PC-9 (cell line): ENCODE measurements around the gene ABCF3. TPM values are rescaled to one million over a fixed set of nuclear protein-coding genes. Genes with fewer than 3 reads are reported as not detected.

Experiments
- BruUV-seq: library from RNA; stranded (reverse); fragments of 400-500 nt; replicated peaks from 2 replicates; lab custom pipeline; 2021; lab: Mats Ljungman, UMichigan
- CTCF ChIA-PET: fragments of 300-600 bp; sonication (Branson Sonifier 250); formaldehyde crosslinking; loops from one replicate; lab custom pipeline; 2022; ENCODE audit warnings: antibody characterized with exemption; lab: Charles Lee
- POLR2A ChIA-PET: fragments of 300-600 bp; sonication (Branson Sonifier 250); formaldehyde crosslinking; loops from one replicate; lab custom pipeline; 2022; ENCODE audit warnings: antibody characterized with exemption; ENCODE audit not compliant: unreplicated experiment; lab: Charles Lee
- DNase-seq, 2 experiments: peaks; one replicate each; pipeline versions ENCODE4 v3.0.0 to v3.0.0-alpha.2; 2015 to 2022; ENCODE audit warnings: mixed read lengths in 1 of 2
- H2AFZ ChIP-seq: fragments of 200-600 bp; sonication (generic); 2 replicates; pipeline ENCODE4 v1.8.1; 2017; ENCODE audit warnings: antibody characterized with exemption
- H3F3A ChIP-seq: fragments of 200-600 bp; sonication (generic); 2 replicates; pipeline ENCODE4 v1.8.1; 2017; ENCODE audit warnings: antibody characterized with exemption, mild to moderate bottlenecking, low read depth; ENCODE audit not compliant: insufficient read depth
- H3K27ac ChIP-seq: fragments of 200-600 bp; sonication (generic); 2 replicates; pipeline ENCODE4 v1.6.1; 2016; ENCODE audit warnings: mixed run types
- H3K27me3 ChIP-seq: fragments of 200-600 bp; sonication (generic); 2 replicates; pipeline ENCODE4 v1.6.1; 2016; ENCODE audit warnings: low read depth, mixed run types; ENCODE audit not compliant: insufficient read depth
- H3K36me3 ChIP-seq: fragments of 200-600 bp; sonication (generic); 2 replicates; pipeline ENCODE4 v1.6.1; 2016; ENCODE audit warnings: low read depth, mixed run types
- H3K4me1 ChIP-seq: fragments of 200-600 bp; sonication (generic); replicated peaks from 2 replicates; pipeline ENCODE4 v1.6.1; 2016; ENCODE audit warnings: mixed run types; ENCODE audit not compliant: insufficient read depth
- H3K4me2 ChIP-seq: fragments of 200-600 bp; sonication (generic); 2 replicates; pipeline ENCODE4 v1.6.1; 2017; ENCODE audit warnings: mixed run types
- H3K4me3 ChIP-seq: fragments of 200-600 bp; sonication (generic); 2 replicates; pipeline ENCODE4 v1.6.1; 2016; ENCODE audit warnings: mixed run types
- H3K79me2 ChIP-seq: fragments of 200-600 bp; sonication (generic); 2 replicates; pipeline ENCODE4 v1.6.1; 2017; ENCODE audit warnings: low read depth, mixed run types
- H3K9me2 ChIP-seq: fragments of 200-600 bp; sonication (generic); 2 replicates; pipeline ENCODE4 v1.8.1; 2017; ENCODE audit warnings: mild to moderate bottlenecking; ENCODE audit not compliant: insufficient read depth
- H3K9me3 ChIP-seq: fragments of 200-600 bp; sonication (generic); 2 replicates; pipeline ENCODE4 v1.8.1; 2016; ENCODE audit warnings: low read depth; ENCODE audit not compliant: insufficient read depth
- H4K20me1 ChIP-seq: fragments of 200-600 bp; sonication (generic); 2 replicates; pipeline ENCODE4 v1.8.1; 2017; ENCODE audit not compliant: insufficient read depth
- CTCF ChIP-seq: fragments of 200-600 bp; sonication (generic); conservative IDR thresholded peaks from 2 replicates; pipeline ENCODE4 v1.6.1; 2017; ENCODE audit warnings: mixed run types, antibody characterized with exemption, mild to moderate bottlenecking, moderate library complexity
- EZH2 ChIP-seq: fragments of 200-600 bp; sonication (generic); IDR thresholded peaks from 2 replicates; pipeline ENCODE4 v1.8.0; 2017; ENCODE audit warnings: antibody characterized with exemption, low read depth
- intact Hi-C: fragments of 100-400 bp; cut with micrococcal nuclease; formaldehyde crosslinking; loops from one replicate; pipeline ENCODE4 v1.10.0; 2022; ENCODE audit not compliant: unreplicated experiment
- total RNA-seq: library from RNA; stranded (reverse); gene quantifications from 2 replicates; pipeline ENCODE4 v1.2.3, GENCODE V29; 2021

Gene ABCF3
- total RNA-seq, 1 experiment from 2014 or later, result 98.8 TPM

- POLR2A ChIA-PET, result interaction anchor here (0.5 to 1.2 kb wide), 13 partner anchors 9 to 968 kb away, joined by 3 to 28 read pairs (median 4); partner anchors contain the start of gene ABCF3
- peak; percentile 88 to 96 for DNase-seq
- peak overlapping the region; percentile 91 for H3K4me3 ChIP-seq
- H3K27me3 ChIP-seq, result no peaks in the 10 kb centered on the region
- H3K36me3 ChIP-seq, result peaks cover 46% of the 10 kb centered on the region
- TSS peak; percentile 21 for BruUV-seq
- peak overlapping the region; percentile 32 for H3K27ac ChIP-seq
- no peaks in the 10 kb centered on the region; the same call in 1 of the 2 replicates for H4K20me1 ChIP-seq
- no peaks in the 10 kb centered on the region for H3K9me2 ChIP-seq
- peaks cover 40% of the 10 kb centered on the region; the same call in 1 of the 2 replicates for H3F3A ChIP-seq
- intact Hi-C loops, result loop anchor here (1.0 to 5.0 kb wide), 4 partner anchors 9 to 210 kb away; partner anchors contain the start of genes CLCN2 and POLR2H
- H3K4me2 ChIP-seq, result peak overlapping the region; percentile 100
- peak overlapping the region; percentile 42 for H2AFZ ChIP-seq
- CTCF ChIA-PET, result interaction anchor here (0.6 to 1.2 kb wide), 9 partner anchors 8 to 170 kb away, joined by 3 to 6 read pairs (median 4); partner anchors contain the start of gene ABCF3
- H3K4me1 ChIP-seq, result peaks cover 20% of the 10 kb centered on the region
- TF ChIP-seq EZH2 (no peak), CTCF (no peak)
- H3K79me2 ChIP-seq, result peaks cover 42% of the 10 kb centered on the region
- no peaks in the 10 kb centered on the region for H3K9me3 ChIP-seq
Observed at GRCh38 chr3:184176377-184177330, 9.3 kb upstream of the ABCF3 start.

GRCh38 chr3:184177331-184177731 is 8.7 kb upstream of the ABCF3 start:
- BruUV-seq, result no TSS peak
- H3K4me2 ChIP-seq, result peak overlapping the region; percentile 100
- no peaks in the 10 kb centered on the region for H3K9me3 ChIP-seq
- peaks cover 33% of the 10 kb centered on the region; the same call in 1 of the 2 replicates for H3F3A ChIP-seq
- no peak overlapping the region for H3K4me3 ChIP-seq
- CTCF ChIA-PET, result interaction anchor here (0.6 to 1.2 kb wide), 5 partner anchors 44 to 70 kb away, joined by 3 to 6 read pairs (median 5); no protein-coding TSS in a partner anchor
- H4K20me1 ChIP-seq, result no peaks in the 10 kb centered on the region; the same call in 1 of the 2 replicates
- TF ChIP-seq EZH2, result no peak
- TF ChIP-seq CTCF, result no peak
- no peak overlapping the region for H2AFZ ChIP-seq
- H3K27ac ChIP-seq, result no peak overlapping the region
- H3K36me3 ChIP-seq, result peaks cover 52% of the 10 kb centered on the region
- peaks cover 20% of the 10 kb centered on the region for H3K4me1 ChIP-seq
- peaks cover 42% of the 10 kb centered on the region for H3K79me2 ChIP-seq
- H3K9me2 ChIP-seq, result no peaks in the 10 kb centered on the region
- intact Hi-C loops, result loop anchor here (2.0 to 5.0 kb wide), 3 partner anchors 63 to 211 kb away; partner anchors contain the start of genes CLCN2 and POLR2H
- POLR2A ChIA-PET, result interaction anchor here (0.6 to 1.2 kb wide), 2 partner anchors 8 to 23 kb away, joined by 9 to 28 read pairs; partner anchors contain the start of gene ABCF3
- no peak for DNase-seq
- no peaks in the 10 kb centered on the region for H3K27me3 ChIP-seq

GRCh38 chr3:184177767-184178306 is 8.2 kb upstream of the ABCF3 start:
- intact Hi-C loops, result loop anchor here (2.0 to 5.0 kb wide), 3 partner anchors 63 to 211 kb away; partner anchors contain the start of genes CLCN2 and POLR2H
- CTCF ChIA-PET, result interaction anchor here (0.6 kb wide), 1 partner anchor 51 kb away, joined by 5 read pairs; no protein-coding TSS in a partner anchor

More at GRCh38 chr3:184177767-184178306, 8.2 kb upstream of the ABCF3 start:
- no peak for DNase-seq
- Histone ChIP-seq H3K27me3 (no peaks in the 10 kb centered on the region), H2AFZ (no peak overlapping the region), H3K9me3 (no peaks in the 10 kb centered on the region), H3K27ac (no peak overlapping the region), H4K20me1 (no peaks in the 10 kb centered on the region; the same call in 1 of the 2 replicates), H3K9me2 (no peaks in the 10 kb centered on the region), H3K79me2 (peaks cover 42% of the 10 kb centered on the region), H3F3A (peaks cover 28% of the 10 kb centered on the region; the same call in 1 of the 2 replicates), H3K4me2 (no peak overlapping the region), H3K36me3 (peaks cover 57% of the 10 kb centered on the region), H3K4me1 (peaks cover 20% of the 10 kb centered on the region), H3K4me3 (no peak overlapping the region)
- POLR2A ChIA-PET, result no interaction called here
- no TSS peak for BruUV-seq
- TF ChIP-seq EZH2 (no peak), CTCF (no peak)
